Suppressor macrophage (primary cell): ENCODE results near the gene ARPC2.
"Not testable (repeated sequence)": the region's sequence is repeated elsewhere in the genome, so short reads cannot be mapped to it uniquely, and the experiment has no call there.

ENCODE experiments used
- DNase-seq, 4 experiments: peaks; one replicate each; pipeline ENCODE4 v3.0.0-alpha.2; 2020 to 2022

Gene ARPC2

GRCh38 chr2:218271487-218271797 lies 54.5 kb downstream of the ARPC2 start:
- no peak for DNase-seq

GRCh38 chr2:218271865-218272530 lies 55.0 kb downstream of the ARPC2 start:
- DNase-seq, result no peak

DNA sequence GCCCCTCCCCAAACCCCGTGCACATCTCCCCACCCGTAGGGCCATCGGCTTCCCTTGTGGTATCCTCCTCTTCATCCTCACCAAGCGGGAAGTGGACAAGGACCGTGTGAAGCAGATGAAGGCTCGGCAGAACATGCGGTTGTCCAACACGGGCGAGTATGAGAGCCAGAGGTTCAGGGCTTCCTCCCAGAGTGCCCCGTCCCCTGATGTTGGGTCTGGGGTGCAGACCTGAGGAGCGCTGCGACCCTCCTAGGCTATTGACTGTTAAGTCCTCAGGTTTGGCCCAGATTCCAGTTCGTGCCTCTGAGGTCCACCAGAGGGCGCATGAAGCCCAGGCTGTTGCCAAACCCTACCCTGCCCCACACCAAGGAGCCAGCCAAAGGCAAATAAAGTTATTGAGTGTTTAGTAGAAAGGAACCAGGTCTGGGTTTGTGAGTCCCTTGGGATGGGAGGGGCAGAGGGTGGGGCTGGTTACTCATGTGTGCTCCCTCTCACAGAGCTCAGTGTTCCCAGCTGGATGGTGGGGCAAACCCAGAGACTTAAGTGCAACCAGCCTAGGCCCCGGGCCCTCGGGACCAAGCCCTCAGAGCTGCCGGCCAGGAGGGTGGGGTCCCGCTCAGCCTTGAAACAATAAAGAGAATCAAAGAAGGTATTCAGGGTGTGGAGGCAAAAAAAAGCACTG lies 55.7 kb downstream of the ARPC2 start:
- DNase-seq, result peak; percentile 85 to 90 (median 88)

DNA sequence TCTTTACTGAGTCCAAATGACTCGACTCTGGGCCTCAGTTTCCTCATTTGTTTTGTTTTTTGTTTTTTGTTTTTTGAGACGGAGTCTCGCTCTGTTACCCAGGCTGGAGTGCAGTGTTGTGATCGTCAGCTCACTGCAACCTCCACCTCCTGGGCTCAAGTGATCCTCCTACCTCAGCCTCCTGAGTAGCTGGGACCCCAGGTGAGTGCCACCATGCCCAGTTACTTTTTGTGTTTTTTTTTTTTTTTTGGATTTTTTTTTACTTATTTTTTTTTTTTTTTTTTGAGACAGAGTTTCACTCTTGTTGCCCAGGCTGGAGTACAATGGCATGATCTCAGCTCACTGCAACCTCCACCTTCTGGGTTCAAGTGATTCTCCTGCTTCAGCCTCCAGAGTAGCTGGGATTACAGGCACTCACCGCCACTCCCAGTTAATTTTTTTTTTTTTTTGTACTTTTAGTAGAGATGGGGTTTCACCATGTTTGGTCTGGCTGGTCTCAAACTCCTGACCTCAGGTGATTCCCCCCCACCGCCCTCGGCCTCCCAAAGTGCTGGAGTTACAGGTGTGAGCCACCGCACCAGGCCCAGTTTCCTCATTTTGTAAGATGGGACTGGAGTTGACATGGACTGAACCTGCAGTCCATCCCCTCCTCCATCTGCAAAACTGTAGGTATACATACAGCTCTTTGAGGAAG lies 56.4 kb downstream of the ARPC2 start:
- DNase-seq, result not testable (repeated sequence)

GRCh38 chr2:218273908-218274249 lies 56.9 kb downstream of the ARPC2 start:
- no peak for DNase-seq

- no peak for DNase-seq
Observed at GRCh38 chr2:218274586-218274985, 57.6 kb downstream of the ARPC2 start.

GRCh38 chr2:218275371-218276072 lies 58.5 kb downstream of the ARPC2 start:
- peak in 3 of 4 experiments; percentile 71 to 73 (median 72) for DNase-seq

GRCh38 chr2:218276986-218277755 lies 60.2 kb downstream of the ARPC2 start:
- no peak for DNase-seq

- DNase-seq, result no peak
Observed at GRCh38 chr2:218277921-218278320, 60.9 kb downstream of the ARPC2 start.

DNA sequence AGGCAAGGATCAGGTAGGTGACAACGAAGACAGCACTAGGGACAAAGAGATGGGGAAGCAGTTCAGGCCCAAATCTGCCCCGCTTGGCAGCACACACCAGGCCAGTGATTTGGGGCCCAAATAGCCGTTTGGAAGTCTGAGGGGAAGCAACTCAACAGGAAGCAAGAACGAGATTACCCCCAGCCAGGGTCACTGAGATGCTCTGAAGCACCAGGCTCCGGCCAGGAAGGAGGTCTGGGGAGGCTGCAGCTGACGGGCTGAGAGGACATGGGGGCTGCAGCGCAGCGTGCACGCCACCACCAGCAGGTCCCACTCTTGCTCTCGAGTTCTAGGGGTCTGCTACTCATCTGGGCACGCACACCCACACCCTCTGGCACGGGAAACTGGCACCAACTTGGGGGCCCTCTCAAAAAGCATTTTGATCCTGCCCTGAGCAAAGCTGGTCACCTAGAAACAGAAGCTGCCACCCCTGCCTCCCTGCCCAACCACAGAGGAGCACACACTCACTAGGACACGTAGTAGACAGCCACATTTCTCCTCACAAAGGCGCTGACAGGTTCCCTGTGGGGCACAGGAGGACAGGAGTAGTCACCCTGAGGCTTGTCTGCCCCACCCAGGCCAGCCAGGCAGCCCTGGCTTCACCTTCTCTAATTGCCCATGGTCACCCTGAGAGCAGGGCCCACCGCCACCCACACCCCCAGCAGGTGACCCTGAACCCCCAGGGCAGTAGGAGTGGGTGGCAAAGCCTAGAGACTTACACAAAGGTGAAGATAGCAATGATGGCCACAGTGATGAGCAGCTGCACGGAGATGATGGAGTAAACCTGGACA lies 61.8 kb downstream of the ARPC2 start:
- DNase-seq, result no peak

- no peak for DNase-seq
Observed at GRCh38 chr2:218280260-218280870, 63.4 kb downstream of the ARPC2 start.

DNA sequence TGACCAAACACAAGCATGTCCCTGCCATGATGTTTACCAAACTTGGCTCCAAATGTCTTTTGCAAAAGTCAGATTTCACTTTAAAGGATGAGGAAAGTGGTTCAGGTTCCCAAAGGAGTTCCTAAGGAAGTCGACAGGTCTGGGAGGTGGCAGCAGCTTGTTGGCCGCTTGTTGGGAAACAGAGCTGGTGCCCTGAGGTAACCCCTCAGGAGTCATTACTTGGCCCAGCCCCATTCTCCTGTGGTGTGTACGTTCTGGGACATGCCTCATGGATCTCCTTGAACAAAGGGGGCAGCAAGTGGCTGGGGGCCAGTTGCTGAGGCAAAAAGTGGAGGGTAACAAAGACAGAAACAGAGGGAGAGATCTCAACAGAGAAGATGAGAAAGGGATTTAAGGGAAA lies 64.5 kb downstream of the ARPC2 start:
- no peak for DNase-seq

DNA sequence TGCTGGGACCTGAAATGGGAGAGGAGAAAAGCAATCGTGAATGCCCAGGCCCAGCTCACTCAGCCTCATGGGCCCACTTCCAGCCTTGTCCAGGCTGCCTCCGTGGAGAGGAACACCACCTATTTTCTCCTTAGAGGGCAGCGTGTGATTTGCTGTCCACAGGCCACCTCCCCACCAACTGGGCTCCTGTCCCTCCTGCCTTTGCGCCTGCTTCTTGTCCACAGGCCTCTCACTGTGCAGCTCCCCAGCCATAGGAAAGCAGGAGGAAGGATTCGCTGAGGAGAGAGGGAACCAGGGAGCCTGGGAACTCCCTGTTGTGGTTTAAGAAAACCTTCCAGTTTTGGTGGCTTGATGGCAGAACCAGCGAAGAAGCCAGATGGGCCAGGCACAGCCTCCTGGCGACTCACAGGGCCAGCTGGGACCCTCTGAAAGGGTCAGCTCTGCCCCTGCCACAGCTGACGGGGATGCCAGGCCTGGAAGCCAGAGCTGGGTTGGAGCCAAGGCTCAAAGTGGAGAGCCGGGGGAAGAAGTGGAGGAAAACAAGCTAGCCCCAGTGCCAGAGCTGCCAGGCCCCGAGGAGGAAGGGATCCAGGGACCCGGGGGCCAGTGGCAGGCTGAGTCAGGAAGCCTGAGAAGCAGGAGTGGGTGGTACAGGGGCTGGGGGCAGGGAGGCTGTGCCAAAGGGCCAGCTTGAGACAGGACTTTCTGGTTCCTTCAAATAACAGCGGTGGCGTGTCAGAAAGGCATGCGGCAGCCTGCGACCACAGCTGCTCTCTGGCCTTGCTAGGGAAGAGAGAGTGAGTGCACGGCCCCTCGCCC lies 65.4 kb downstream of the ARPC2 start:
- peak; percentile 59 to 75 (median 70) for DNase-seq

GRCh38 chr2:218284106-218284811 lies 67.3 kb downstream of the ARPC2 start:
- DNase-seq, result peak in 3 of 4 experiments; percentile 43 to 50 (median 43)

GRCh38 chr2:218285604-218286003 lies 68.6 kb downstream of the ARPC2 start:
- DNase-seq, result no peak

DNA sequence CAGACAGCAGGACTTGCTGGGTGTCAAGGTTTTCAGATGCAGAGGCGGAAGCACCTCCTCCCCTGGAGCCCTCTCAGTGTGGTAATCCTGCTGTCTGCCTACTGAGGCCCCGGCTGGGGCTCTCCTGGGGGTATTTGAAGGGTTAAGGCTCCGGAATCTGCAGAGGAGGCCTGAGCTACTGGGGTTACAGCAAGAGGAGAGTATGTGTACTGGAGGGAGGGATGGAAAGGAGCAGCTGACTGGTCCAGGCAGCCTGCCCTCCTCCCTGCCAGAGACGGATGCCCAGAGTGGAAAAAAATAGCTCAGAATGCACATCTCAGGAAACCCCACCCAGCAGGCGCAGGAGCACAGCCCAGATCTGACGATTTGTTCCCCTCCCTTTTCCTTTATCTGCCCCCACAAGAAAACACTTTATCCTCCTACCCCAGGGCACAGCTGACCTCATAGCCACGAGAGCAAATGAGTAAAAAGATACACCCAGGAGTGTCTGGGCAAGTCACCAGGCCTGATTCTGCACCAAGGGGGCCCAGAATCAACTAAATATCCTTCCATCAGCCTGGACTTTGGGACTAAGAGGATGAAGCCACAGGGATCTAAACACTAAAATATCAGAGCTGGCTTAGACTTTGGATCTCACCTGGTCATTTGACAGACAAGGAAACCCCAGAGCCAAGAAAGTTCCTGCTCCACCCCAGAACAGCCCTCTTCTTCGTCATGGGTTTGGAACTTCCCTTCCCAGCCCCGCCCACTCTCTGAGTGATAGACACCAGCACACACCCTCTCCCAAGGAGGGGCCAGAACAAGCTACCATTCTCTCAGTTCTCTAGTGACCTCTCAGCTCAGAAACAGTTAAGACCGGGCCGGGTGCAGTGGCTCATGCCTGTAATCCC lies 69.8 kb downstream of the ARPC2 start:
- DNase-seq, result peak; percentile 92 to 97 (median 96)

DNA sequence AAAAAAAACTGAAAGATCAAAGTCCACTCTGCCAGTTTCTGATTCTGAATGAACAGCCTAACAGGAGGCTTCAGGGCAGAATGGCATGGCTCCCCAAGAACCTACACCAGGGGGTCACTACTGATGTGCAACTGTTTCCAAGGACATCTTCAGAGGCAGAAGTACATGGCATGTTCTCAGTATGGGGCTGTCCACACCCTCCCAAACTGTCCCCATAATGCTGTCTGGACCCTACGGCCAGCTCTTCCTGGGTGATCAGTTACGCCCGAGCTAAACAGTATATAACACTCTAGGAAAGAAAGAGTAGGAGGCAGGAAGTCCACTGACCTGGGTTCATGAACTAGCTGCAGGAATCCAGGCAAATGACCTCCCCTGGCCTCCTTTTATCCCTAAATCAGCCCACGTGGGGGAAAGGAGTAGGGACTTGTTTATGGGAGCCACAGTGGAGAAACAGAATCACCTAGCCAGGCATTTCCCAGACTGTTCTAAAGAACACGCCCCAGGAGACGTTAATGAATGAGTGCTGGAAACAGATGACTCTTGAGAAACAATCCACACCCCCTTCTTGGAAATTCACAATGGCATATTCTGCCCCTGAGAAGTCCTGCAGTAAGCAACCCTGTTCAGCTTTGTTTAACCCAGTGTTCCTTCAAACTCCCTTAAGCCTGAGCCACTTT lies 72.8 kb downstream of the ARPC2 start:
- no peak for DNase-seq
